A549 (cell line): Measurements from ENCODE around the gene LCN12. TPM values are rescaled to one million over a fixed set of nuclear protein-coding genes. Genes with fewer than 3 reads are reported as not detected.

Experiments used
- ATAC-seq, 2 experiments: fragments of 200-7000 bp in 1 of 2; fragments of >200 bp in 1 of 2; cut with Nextera tagmentation in 1 of 2; cut with Tn5 transposase in 1 of 2; 3 replicates each; pipeline versions ENCODE4 v1.8.0 to v1.9.1; 2018 to 2020; ENCODE audit warnings: mild to moderate bottlenecking in 1 of 2, moderate library complexity in 1 of 2
- CTCF ChIA-PET: fragments of 300-600 bp; sonication (Branson Sonifier 250); formaldehyde crosslinking; extraction: SDS; loops from one replicate; lab custom pipeline; 2021; ENCODE audit warnings: antibody characterized with exemption, inconsistent platforms; lab: Yijun Ruan, JAX
- POLR2A ChIA-PET: fragments of 350-600 bp; formaldehyde crosslinking; extraction: SDS; loops from one replicate; lab custom pipeline; 2021; ENCODE audit warnings: antibody characterized with exemption, inconsistent platforms; lab: Yijun Ruan, JAX
- DNase-seq, 2 experiments: peaks; one replicate each; pipeline versions ENCODE4 v3.0.0 to v3.0.0-alpha.2; 2011 to 2016; ENCODE audit warnings: low read depth in 1 of 2, low spot score in 1 of 2
- FAIRE-seq: peaks from 2 replicates; lab custom pipeline; 2011; peaks lifted over from hg19 to GRCh38; lab: Jason Lieb, UNC
- H3K27ac ChIP-seq, 2 experiments: fragments of >200 bp; sonication (Bioruptor Twin); formaldehyde crosslinking; 3 replicates each; pipeline ENCODE4 v1.5.1; 2016 to 2017
- H3K4me1 ChIP-seq: fragments of >200 bp; sonication (Bioruptor Twin); formaldehyde crosslinking; 3 replicates; pipeline ENCODE4 v1.6.1; 2016
- H3K4me2 ChIP-seq: fragments of >200 bp; sonication (Bioruptor Twin); formaldehyde crosslinking; 3 replicates; pipeline ENCODE4 v1.6.1; 2016
- H3K4me3 ChIP-seq: fragments of >200 bp; sonication (Bioruptor Twin); formaldehyde crosslinking; 3 replicates; pipeline ENCODE4 v1.5.1; 2016
- H3K9me3 ChIP-seq: fragments of >200 bp; sonication (Bioruptor Twin); formaldehyde crosslinking; 3 replicates; pipeline ENCODE4 v1.6.1; 2016
- BHLHE40 ChIP-seq: IDR thresholded peaks from 2 replicates; pipeline ENCODE4 v1.6.1; 2012; ENCODE audit warnings: low read depth, low read length, inconsistent platforms
- CEBPB ChIP-seq, 2 experiments: fragments of >200 bp in 1 of 2; sonication (Bioruptor Twin) in 1 of 2; formaldehyde crosslinking in 1 of 2; IDR thresholded peaks; 2 replicates each; pipeline ENCODE4 v1.6.1; 2012 to 2016
- EHMT2 ChIP-seq: fragments of 200-600 bp; sonication (generic); IDR thresholded peaks from 2 replicates; pipeline ENCODE4 v1.6.1; 2016; ENCODE audit warnings: antibody characterized with exemption, low read depth, mild to moderate bottlenecking, moderate library complexity
- ESRRA ChIP-seq: fragments of 150-350 bp; IDR thresholded peaks from 2 replicates; pipeline ENCODE4 v1.6.1; 2014; ENCODE audit warnings: mild to moderate bottlenecking, low read length, borderline replicate concordance
- FOSB ChIP-seq: fragments of 250-450 bp; sonication (Bioruptor Pico); IDR thresholded peaks from 2 replicates; pipeline ENCODE4 v1.5.0; 2020; ENCODE audit warnings: mild to moderate bottlenecking, moderate library complexity
- FOSL2 ChIP-seq, 2 experiments: fragments of 450-650 bp in 1 of 2; fragments of >200 bp in 1 of 2; sonication (Bioruptor Twin) in 1 of 2; formaldehyde crosslinking; IDR thresholded peaks; 2 replicates each; pipeline versions ENCODE4 v1.5.0 to v1.6.1; 2016 to 2020; ENCODE audit warnings: mild to moderate bottlenecking in 1 of 2, moderate library complexity in 1 of 2
- FOXS1 ChIP-seq: fragments of 250-450 bp; sonication (Bioruptor Pico); IDR thresholded peaks from 2 replicates; pipeline ENCODE4 v1.5.0; 2020; ENCODE audit warnings: mild to moderate bottlenecking, moderate library complexity
- MYC ChIP-seq: IDR thresholded peaks from 2 replicates; pipeline ENCODE4 v1.6.1; 2012; ENCODE audit warnings: mild to moderate bottlenecking, inconsistent platforms, low read length, improper control_type of control experiment, borderline replicate concordance
- NFE2L2 ChIP-seq: fragments of 150-350 bp; conservative IDR thresholded peaks from 2 replicates; pipeline ENCODE4 v1.6.1; 2014; ENCODE audit warnings: low read length
- NR3C1 ChIP-seq: fragments of >200 bp; sonication (Bioruptor Twin); formaldehyde crosslinking; IDR thresholded peaks from 3 replicates; pipeline ENCODE4 v1.6.1; 2017
- PHF8 ChIP-seq: fragments of 200-600 bp; sonication (generic); IDR thresholded peaks from 2 replicates; pipeline ENCODE4 v1.6.1; 2016; ENCODE audit warnings: low read depth, mild to moderate bottlenecking, antibody characterized with exemption, moderate library complexity, borderline replicate concordance
- RARB ChIP-seq: fragments of 250-450 bp; sonication (Bioruptor Pico); IDR thresholded peaks from 2 replicates; pipeline ENCODE4 v1.8.0; 2021; ENCODE audit warnings: mild to moderate bottlenecking, moderate library complexity
- ZC3H11A ChIP-seq: fragments of 450-650 bp; IDR thresholded peaks from 2 replicates; pipeline ENCODE4 v1.6.1; 2014; ENCODE audit warnings: antibody characterized with exemption, mild to moderate bottlenecking
- ZNF302 ChIP-seq: fragments of 250-450 bp; sonication (Bioruptor Pico); IDR thresholded peaks from 2 replicates; pipeline ENCODE4 v1.9.0; 2021; ENCODE audit warnings: inconsistent platforms, mild to moderate bottlenecking, moderate library complexity
- WGBS: methylation state at CpG from one replicate; pipeline ENCODE4 v1.1.6; 2017; ENCODE audit errors: missing lambda C conversion rate; 5-methylcytosine and 5-hydroxymethylcytosine counted together
- polyA plus RNA-seq, 4 experiments: library from polyadenylated mRNA; depleted of rRNA in 3 of 4; stranded (reverse); fragments of >200 nt; fragmentation: RNase III in 1 of 4; extraction: RNeasy Plus Mini Kit Qiagen cat#74134 plus additional on column Dnase treatment in 1 of 4; gene quantifications; 2 replicates in 3 of 4; 3 replicates in 1 of 4; pipeline ENCODE4 v1.2.3, GENCODE V29; 2011 to 2017
- TF ChIP-seq, protein P1 (sequence below): IDR thresholded peaks from 2 replicates; pipeline ENCODE4 v1.6.1; 2012; ENCODE audit warnings: low read depth, borderline replicate concordance
- TF ChIP-seq, protein P2 (sequence below): fragments of 450-650 bp; IDR thresholded peaks from 2 replicates; pipeline ENCODE4 v1.6.1; 2014; ENCODE audit warnings: antibody characterized with exemption
- TF ChIP-seq, protein P3 (sequence below): IDR thresholded peaks from 2 replicates; pipeline ENCODE4 v1.6.1; 2012
- TF ChIP-seq, protein P4 (sequence below): fragments of >200 bp; sonication (Bioruptor Twin); formaldehyde crosslinking; IDR thresholded peaks from 3 replicates; pipeline ENCODE4 v1.6.1; 2016
- TF ChIP-seq, protein P5 (sequence below): fragments of 200-600 bp; sonication (generic); IDR thresholded peaks from 2 replicates; pipeline ENCODE4 v1.6.1; 2016; ENCODE audit warnings: antibody characterized with exemption, mild to moderate bottlenecking, moderate library complexity
- TF ChIP-seq, protein P6 (sequence below): fragments of >200 bp; sonication (Bioruptor Twin); formaldehyde crosslinking; IDR thresholded peaks from 3 replicates; pipeline ENCODE4 v1.5.1; 2016

Gene LCN12
- polyA plus RNA-seq, 2 of the 4 experiments (the other 2 are of a cell fraction), result 0.74 to 3.0 TPM

DNA sequence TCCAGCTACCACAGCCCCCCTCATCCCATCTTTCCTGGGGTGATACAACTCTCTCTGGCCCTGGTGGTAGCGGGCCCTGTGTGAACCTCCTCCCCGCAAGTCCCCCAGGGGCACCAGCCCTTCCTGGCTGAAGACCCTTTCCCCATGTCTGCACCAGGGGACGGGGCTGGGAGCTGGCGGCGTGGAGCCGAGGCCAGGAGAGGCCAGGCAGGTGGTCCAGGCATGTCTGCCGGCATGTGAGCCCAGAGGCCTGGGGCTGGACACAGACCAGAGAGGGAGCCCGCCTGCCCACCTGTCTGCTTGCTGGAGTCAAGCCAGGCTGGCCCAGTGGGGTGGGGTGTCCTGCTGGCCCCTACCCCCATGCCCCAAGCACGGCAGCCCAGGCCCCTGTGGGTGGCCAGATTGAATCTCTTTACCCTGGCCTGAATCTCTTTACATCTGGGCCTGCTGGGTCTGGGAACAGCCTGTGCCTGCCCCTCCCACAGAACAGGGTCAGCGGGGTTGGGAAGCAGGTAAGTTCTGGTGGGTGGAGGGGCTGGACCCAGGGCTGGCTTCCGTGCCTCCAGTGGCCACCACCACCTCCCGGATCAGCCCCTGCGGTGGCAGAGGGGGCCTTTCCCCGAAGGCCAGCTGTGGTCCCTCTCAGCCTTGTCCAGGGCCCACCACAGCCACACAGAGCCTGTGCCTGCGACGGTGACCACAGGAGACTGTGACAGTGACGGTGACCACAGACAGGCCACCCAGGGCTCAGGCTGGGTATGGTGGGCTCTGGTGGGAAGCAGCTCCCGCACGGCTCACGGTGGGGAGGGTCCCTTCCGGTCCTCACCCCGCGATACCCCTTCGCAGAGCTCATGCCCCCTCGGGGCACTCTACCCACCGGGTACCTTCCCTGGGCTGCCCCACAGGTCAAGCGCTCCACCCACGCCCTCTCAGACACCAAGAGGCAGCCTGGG lies 7.1 kb downstream of the LCN12 start (continued):
- TF ChIP-seq MYC, result no peak
- TF ChIP-seq, protein P1, sequence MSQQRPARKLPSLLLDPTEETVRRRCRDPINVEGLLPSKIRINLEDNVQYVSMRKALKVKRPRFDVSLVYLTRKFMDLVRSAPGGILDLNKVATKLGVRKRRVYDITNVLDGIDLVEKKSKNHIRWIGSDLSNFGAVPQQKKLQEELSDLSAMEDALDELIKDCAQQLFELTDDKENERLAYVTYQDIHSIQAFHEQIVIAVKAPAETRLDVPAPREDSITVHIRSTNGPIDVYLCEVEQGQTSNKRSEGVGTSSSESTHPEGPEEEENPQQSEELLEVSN, result no peak
- no peak for TF ChIP-seq EHMT2

DNA sequence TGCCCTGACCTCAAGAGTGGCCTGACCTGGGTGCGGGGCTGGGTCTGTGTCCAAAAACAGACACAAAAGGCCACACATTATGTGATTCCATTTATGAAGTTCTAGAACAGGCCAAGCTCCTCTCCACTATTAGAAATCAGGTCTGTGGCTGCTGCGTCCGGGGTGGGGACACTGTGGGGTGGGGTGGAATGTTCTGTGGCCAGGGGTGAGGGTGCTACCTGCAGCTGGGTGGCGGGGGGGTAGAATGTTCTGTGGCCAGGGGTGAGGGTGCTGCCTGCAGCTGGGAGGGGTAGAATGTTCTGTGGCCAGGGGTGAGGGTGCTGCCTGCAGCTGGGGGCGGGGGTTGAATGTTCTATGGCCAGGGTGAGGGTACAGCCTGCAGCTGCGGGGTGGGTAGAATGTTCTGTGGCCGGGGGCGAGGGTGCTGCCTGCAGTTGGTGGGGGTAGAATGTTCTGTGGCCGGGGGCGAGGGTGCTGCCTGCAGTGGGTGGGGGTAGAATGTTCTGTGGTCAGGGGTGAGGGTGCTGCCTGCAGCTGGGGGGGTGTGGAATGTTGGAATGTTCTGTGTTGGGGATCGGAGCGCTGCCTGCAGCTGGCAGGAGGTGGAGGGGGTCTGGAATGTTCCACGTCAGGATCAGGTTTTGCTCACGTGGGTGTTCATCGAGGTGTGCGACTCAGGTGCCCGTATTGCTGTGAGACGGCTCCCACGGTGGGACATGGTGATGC lies 8.3 kb downstream of the LCN12 start:
- no peak for ATAC-seq
- ChIA-PET CTCF (interaction anchor here (1.0 to 2.0 kb wide), 7 partner anchors 11 to 168 kb away, joined by 3 to 10 read pairs (median 4); partner anchors contain the start of gene FBXW5), POLR2A (no interaction called here)
- no peak overlapping the region for H3K4me2 ChIP-seq
- TF ChIP-seq PHF8 (no peak), ZC3H11A (no peak), NR3C1 (no peak), RARB (CRISPR knock-in tag) (no peak), ZNF302 (CRISPR knock-in tag) (no peak), FOXS1 (CRISPR knock-in tag) (no peak), CEBPB (IDR thresholded peaks at IDR 0.05) (no peak), BHLHE40 (no peak), FOSB (CRISPR knock-in tag) (no peak), FOSL2 (IDR thresholded peaks at IDR 0.05) (no peak), FOSL2 (CRISPR knock-in tag; IDR thresholded peaks at IDR 0.05) (no peak), ESRRA (no peak), MYC (no peak), NFE2L2 (no peak)
- TF ChIP-seq, protein P2, sequence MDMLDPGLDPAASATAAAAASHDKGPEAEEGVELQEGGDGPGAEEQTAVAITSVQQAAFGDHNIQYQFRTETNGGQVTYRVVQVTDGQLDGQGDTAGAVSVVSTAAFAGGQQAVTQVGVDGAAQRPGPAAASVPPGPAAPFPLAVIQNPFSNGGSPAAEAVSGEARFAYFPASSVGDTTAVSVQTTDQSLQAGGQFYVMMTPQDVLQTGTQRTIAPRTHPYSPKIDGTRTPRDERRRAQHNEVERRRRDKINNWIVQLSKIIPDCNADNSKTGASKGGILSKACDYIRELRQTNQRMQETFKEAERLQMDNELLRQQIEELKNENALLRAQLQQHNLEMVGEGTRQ, result no peak
- TF ChIP-seq, protein P3, sequence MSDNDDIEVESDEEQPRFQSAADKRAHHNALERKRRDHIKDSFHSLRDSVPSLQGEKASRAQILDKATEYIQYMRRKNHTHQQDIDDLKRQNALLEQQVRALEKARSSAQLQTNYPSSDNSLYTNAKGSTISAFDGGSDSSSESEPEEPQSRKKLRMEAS, result no peak
- TF ChIP-seq, protein P4, sequence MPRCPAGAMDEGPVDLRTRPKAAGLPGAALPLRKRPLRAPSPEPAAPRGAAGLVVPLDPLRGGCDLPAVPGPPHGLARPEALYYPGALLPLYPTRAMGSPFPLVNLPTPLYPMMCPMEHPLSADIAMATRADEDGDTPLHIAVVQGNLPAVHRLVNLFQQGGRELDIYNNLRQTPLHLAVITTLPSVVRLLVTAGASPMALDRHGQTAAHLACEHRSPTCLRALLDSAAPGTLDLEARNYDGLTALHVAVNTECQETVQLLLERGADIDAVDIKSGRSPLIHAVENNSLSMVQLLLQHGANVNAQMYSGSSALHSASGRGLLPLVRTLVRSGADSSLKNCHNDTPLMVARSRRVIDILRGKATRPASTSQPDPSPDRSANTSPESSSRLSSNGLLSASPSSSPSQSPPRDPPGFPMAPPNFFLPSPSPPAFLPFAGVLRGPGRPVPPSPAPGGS, result no peak
- TF ChIP-seq, protein P5, sequence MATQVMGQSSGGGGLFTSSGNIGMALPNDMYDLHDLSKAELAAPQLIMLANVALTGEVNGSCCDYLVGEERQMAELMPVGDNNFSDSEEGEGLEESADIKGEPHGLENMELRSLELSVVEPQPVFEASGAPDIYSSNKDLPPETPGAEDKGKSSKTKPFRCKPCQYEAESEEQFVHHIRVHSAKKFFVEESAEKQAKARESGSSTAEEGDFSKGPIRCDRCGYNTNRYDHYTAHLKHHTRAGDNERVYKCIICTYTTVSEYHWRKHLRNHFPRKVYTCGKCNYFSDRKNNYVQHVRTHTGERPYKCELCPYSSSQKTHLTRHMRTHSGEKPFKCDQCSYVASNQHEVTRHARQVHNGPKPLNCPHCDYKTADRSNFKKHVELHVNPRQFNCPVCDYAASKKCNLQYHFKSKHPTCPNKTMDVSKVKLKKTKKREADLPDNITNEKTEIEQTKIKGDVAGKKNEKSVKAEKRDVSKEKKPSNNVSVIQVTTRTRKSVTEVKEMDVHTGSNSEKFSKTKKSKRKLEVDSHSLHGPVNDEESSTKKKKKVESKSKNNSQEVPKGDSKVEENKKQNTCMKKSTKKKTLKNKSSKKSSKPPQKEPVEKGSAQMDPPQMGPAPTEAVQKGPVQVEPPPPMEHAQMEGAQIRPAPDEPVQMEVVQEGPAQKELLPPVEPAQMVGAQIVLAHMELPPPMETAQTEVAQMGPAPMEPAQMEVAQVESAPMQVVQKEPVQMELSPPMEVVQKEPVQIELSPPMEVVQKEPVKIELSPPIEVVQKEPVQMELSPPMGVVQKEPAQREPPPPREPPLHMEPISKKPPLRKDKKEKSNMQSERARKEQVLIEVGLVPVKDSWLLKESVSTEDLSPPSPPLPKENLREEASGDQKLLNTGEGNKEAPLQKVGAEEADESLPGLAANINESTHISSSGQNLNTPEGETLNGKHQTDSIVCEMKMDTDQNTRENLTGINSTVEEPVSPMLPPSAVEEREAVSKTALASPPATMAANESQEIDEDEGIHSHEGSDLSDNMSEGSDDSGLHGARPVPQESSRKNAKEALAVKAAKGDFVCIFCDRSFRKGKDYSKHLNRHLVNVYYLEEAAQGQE, result no peak
- TF ChIP-seq, protein P6, sequence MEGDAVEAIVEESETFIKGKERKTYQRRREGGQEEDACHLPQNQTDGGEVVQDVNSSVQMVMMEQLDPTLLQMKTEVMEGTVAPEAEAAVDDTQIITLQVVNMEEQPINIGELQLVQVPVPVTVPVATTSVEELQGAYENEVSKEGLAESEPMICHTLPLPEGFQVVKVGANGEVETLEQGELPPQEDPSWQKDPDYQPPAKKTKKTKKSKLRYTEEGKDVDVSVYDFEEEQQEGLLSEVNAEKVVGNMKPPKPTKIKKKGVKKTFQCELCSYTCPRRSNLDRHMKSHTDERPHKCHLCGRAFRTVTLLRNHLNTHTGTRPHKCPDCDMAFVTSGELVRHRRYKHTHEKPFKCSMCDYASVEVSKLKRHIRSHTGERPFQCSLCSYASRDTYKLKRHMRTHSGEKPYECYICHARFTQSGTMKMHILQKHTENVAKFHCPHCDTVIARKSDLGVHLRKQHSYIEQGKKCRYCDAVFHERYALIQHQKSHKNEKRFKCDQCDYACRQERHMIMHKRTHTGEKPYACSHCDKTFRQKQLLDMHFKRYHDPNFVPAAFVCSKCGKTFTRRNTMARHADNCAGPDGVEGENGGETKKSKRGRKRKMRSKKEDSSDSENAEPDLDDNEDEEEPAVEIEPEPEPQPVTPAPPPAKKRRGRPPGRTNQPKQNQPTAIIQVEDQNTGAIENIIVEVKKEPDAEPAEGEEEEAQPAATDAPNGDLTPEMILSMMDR, result no peak
- TF ChIP-seq, all 56 proteins: peak for 0
- DNase-seq (no peak), FAIRE-seq (no peak)
- 88% methylated on average over 8 of the region's 19 CpGs for WGBS
- no peak overlapping the region for H3K4me3 ChIP-seq
- H3K27ac ChIP-seq, result no peak overlapping the region
- H3K9me3 ChIP-seq, result no peaks in the 10 kb centered on the region
- peaks cover 12% of the 10 kb centered on the region; the same call in 2 of the 3 replicates for H3K4me1 ChIP-seq
